ENCODE results near the gene TRIM37.

The TRIM37 gene

DNA sequence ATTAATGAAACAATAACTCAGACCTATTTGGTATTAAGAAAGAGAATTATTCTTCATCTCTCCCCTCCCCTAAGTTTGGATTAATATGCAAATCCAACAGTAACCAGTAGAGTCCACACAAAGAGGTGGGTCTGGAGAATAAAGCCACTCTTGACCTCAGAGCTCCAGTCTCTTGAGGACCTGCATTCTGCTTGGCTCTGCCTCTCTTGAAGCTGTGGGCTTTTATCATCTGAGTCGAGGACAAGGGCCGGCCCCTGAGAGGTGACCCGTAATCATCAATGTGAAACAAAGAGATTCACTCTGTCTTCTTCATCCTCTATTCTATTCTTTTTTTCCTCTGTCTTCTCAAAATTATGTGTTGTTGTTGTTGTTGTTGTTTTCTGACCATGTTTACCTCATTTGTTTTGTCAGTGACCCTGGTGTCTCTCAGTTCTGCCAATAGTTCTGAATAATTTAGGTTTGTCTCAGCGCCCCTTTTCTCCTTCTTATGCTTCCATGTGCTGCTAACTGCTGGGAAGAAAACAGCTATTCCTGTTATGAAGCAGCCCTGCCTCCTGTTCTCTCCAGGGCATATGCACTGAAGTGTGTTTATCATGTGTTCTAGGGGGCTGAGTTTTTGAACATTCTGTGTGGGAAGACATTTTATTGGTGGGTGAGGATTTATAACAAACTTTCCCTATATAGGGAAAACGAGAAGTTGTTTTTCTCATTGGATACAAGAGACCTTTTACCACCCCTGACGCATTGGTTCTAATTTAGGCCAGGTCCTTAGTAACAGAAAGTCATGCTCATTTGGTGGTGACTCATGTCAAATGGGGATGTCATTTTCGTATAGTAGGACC, 135.8 kb downstream of the TRIM37 start:
- TF ChIP-seq, protein P1, sequence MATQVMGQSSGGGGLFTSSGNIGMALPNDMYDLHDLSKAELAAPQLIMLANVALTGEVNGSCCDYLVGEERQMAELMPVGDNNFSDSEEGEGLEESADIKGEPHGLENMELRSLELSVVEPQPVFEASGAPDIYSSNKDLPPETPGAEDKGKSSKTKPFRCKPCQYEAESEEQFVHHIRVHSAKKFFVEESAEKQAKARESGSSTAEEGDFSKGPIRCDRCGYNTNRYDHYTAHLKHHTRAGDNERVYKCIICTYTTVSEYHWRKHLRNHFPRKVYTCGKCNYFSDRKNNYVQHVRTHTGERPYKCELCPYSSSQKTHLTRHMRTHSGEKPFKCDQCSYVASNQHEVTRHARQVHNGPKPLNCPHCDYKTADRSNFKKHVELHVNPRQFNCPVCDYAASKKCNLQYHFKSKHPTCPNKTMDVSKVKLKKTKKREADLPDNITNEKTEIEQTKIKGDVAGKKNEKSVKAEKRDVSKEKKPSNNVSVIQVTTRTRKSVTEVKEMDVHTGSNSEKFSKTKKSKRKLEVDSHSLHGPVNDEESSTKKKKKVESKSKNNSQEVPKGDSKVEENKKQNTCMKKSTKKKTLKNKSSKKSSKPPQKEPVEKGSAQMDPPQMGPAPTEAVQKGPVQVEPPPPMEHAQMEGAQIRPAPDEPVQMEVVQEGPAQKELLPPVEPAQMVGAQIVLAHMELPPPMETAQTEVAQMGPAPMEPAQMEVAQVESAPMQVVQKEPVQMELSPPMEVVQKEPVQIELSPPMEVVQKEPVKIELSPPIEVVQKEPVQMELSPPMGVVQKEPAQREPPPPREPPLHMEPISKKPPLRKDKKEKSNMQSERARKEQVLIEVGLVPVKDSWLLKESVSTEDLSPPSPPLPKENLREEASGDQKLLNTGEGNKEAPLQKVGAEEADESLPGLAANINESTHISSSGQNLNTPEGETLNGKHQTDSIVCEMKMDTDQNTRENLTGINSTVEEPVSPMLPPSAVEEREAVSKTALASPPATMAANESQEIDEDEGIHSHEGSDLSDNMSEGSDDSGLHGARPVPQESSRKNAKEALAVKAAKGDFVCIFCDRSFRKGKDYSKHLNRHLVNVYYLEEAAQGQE (IDR thresholded peaks at IDR 0.05; ENCODE audit: insufficient read depth in 1 of 2, low read depth in 2 of 2, low read length in 2 of 2) = no peak
- TF ChIP-seq FOXP2 (optimal IDR thresholded peaks at IDR 0.05; ENCODE audit: borderline replicate concordance, extremely low read depth, extremely low read length, insufficient read depth) (no peak), POLR2AphosphoS5 (IDR thresholded peaks at IDR 0.05; ENCODE audit: low read depth, low read length) (no peak), SIN3A (IDR thresholded peaks at IDR 0.05; ENCODE audit: borderline replicate concordance, insufficient read depth, low read length) (no peak), TAF1 (IDR thresholded peaks at IDR 0.05; ENCODE audit: borderline replicate concordance, insufficient read depth, low read length) (no peak)

DNA sequence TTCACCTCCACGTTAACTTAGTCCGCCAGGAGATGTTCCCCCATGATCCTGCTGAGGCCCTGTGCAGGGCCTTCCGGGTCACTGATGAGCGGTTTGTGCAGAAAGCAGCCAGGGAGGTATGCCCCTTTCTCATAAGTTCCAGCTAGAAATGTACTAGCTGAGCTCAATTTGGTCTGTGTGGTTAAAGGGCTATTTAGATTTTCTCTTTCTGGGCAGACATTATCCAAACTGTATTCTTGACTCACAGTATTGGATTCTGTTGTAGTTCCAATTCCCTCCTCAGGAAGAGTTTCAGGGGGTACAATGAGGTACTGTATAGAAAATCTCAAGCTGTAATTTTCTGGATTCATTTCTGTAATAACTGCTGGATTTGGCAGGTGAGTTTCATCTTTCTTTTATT, 137.1 kb downstream of the TRIM37 start:
- TF ChIP-seq FOXP2 (optimal IDR thresholded peaks at IDR 0.05; ENCODE audit: borderline replicate concordance, extremely low read depth, extremely low read length, insufficient read depth) (no peak), TAF1 (IDR thresholded peaks at IDR 0.05; ENCODE audit: borderline replicate concordance, insufficient read depth, low read length) (no peak), POLR2AphosphoS5 (IDR thresholded peaks at IDR 0.05; ENCODE audit: low read depth, low read length) (no peak), SIN3A (IDR thresholded peaks at IDR 0.05; ENCODE audit: borderline replicate concordance, insufficient read depth, low read length) (no peak)
- TF ChIP-seq, protein P1 (IDR thresholded peaks at IDR 0.05; ENCODE audit: insufficient read depth in 1 of 2, low read depth in 2 of 2, low read length in 2 of 2) = no peak

DNA sequence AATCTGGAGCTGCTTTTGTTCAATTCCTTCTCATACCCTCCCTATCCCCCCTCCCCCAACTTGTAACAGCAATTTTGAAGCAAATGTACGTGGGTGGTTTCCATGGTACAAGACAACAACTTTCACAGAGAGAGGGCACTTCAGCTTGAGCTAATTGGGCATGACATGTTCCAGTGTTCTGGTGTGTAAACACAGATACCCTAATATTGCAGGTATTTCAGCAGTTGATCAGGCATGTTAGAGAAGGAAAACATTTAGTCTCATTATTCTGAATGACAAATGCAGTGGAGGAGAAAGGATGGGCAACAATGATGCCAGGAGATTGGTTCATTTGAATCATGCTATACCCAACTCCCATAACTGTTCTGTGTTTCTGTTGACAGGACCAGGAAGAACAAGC, 137.5 kb downstream of the TRIM37 start:
- TF ChIP-seq SIN3A (IDR thresholded peaks at IDR 0.05; ENCODE audit: borderline replicate concordance, insufficient read depth, low read length) (no peak), TAF1 (IDR thresholded peaks at IDR 0.05; ENCODE audit: borderline replicate concordance, insufficient read depth, low read length) (no peak), POLR2AphosphoS5 (IDR thresholded peaks at IDR 0.05; ENCODE audit: low read depth, low read length) (no peak), FOXP2 (optimal IDR thresholded peaks at IDR 0.05; ENCODE audit: borderline replicate concordance, extremely low read depth, extremely low read length, insufficient read depth) (no peak)
- TF ChIP-seq, protein P1 (IDR thresholded peaks at IDR 0.05; ENCODE audit: insufficient read depth in 1 of 2, low read depth in 2 of 2, low read length in 2 of 2) = no peak

DNA sequence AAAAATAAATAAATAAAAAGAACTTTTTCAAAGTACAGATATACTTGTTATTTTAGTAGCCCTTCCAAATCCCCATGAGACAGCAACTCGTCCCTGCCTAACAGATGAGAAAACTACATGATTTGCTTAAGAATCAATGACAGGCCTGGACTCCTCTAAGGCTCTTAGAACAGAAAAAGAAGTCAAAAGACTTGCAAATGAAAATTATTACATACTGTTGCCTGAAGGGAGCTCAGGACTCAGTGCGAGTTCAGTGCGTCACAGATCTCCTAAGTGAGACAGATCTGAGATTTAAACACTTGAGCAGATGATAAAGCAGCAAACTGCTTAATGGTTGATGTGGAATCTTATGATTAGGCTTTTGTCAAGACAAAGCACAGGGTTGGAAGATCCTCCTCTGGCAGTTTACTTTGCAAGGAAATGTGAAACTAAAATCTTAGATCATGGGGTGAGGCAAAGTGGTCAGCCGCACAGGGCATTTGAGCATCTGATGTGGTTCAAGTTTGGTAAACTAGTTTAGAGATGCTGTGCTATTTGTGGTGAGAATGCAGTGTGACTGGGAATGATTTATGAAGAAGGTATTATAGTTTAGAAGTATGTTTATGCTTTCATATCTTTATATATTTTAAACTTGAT, 138.1 kb downstream of the TRIM37 start:
- TF ChIP-seq SIN3A (IDR thresholded peaks at IDR 0.05; ENCODE audit: borderline replicate concordance, insufficient read depth, low read length) = no peak
- TF ChIP-seq FOXP2 (optimal IDR thresholded peaks at IDR 0.05; ENCODE audit: borderline replicate concordance, extremely low read depth, extremely low read length, insufficient read depth) = no peak
- TF ChIP-seq POLR2AphosphoS5 (IDR thresholded peaks at IDR 0.05; ENCODE audit: low read depth, low read length) = no peak
- TF ChIP-seq TAF1 (IDR thresholded peaks at IDR 0.05; ENCODE audit: borderline replicate concordance, insufficient read depth, low read length) = no peak
- TF ChIP-seq, protein P1 (IDR thresholded peaks at IDR 0.05; ENCODE audit: insufficient read depth in 1 of 2, low read depth in 2 of 2, low read length in 2 of 2) = no peak
